ENCODE results near the gene SIL1.
"Not testable (repeated sequence)": the region's sequence is repeated elsewhere in the genome, so short reads cannot be mapped to it uniquely, and the experiment has no call there.

The SIL1 gene

DNA sequence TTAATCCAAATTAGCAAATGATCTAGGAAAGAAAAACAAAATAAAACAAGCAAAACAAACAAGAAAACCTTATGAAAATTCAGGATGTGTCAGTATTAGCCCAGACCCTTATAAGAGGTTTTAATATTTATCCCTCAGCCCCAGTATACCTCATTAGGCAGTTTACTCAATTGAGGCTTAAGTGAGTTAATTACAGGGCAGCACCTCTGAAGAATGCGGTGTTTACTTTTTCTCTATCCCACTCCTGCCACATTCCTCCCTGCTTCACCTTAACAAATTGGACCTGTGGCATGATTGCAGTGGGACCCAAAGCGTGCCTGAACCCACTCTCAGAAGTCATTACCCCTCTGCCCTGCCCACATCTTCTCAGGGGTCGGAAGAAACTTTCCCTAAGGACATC lies 67.1 kb downstream of the SIL1 start:
- no peaks in the 10 kb centered on the region for H3K27me3 ChIP-seq (ENCODE audit: control insufficient read depth, insufficient read depth, low read length)
- H3K4me3 ChIP-seq (ENCODE audit: low read length) = no peak overlapping the region
- no peaks in the 10 kb centered on the region for H3K9me3 ChIP-seq (ENCODE audit: control insufficient read depth, low read length)
- H3K4me1 ChIP-seq (ENCODE audit: control insufficient read depth, insufficient read depth, low read length) = peaks cover 4% of the 10 kb centered on the region
- H3K9ac ChIP-seq (ENCODE audit: low read length) = no peak overlapping the region
- no peaks in the 10 kb centered on the region for H3K36me3 ChIP-seq (ENCODE audit: control insufficient read depth, insufficient read depth, low read length)

- Histone ChIP-seq H3K4me1 (ENCODE audit: control insufficient read depth, insufficient read depth, low read length) (peaks cover 4% of the 10 kb centered on the region), H3K36me3 (ENCODE audit: control insufficient read depth, insufficient read depth, low read length) (no peaks in the 10 kb centered on the region), H3K9me3 (ENCODE audit: control insufficient read depth, low read length) (no peaks in the 10 kb centered on the region), H3K4me3 (ENCODE audit: low read length) (no peak overlapping the region), H3K9ac (ENCODE audit: low read length) (no peak overlapping the region), H3K27me3 (ENCODE audit: control insufficient read depth, insufficient read depth, low read length) (no peaks in the 10 kb centered on the region)
These were observed 68.0 kb downstream of the SIL1 start for GRCh38 chr5:139130214-139130613.

- Histone ChIP-seq H3K9me3 (ENCODE audit: control insufficient read depth, low read length) (no peaks in the 10 kb centered on the region), H3K36me3 (ENCODE audit: control insufficient read depth, insufficient read depth, low read length) (no peaks in the 10 kb centered on the region), H3K9ac (ENCODE audit: low read length) (no peak overlapping the region)
These were observed 71.5 kb downstream of the SIL1 start for GRCh38 chr5:139126711-139127111.

GRCh38 chr5:139125991-139126390 lies 72.2 kb downstream of the SIL1 start:
- H3K4me1 ChIP-seq (ENCODE audit: control insufficient read depth, insufficient read depth, low read length) = no peaks in the 10 kb centered on the region
- H3K9me3 ChIP-seq (ENCODE audit: control insufficient read depth, low read length) = no peaks in the 10 kb centered on the region
- H3K36me3 ChIP-seq (ENCODE audit: control insufficient read depth, insufficient read depth, low read length) = no peaks in the 10 kb centered on the region
- H3K9ac ChIP-seq (ENCODE audit: low read length) = no peak overlapping the region
- no peak overlapping the region for H3K4me3 ChIP-seq (ENCODE audit: low read length)
- no peaks in the 10 kb centered on the region for H3K27me3 ChIP-seq (ENCODE audit: control insufficient read depth, insufficient read depth, low read length)

More at GRCh38 chr5:139126711-139127111, 71.5 kb downstream of the SIL1 start:
- Histone ChIP-seq H3K4me3 (ENCODE audit: low read length) (no peak overlapping the region), H3K27me3 (ENCODE audit: control insufficient read depth, insufficient read depth, low read length) (no peaks in the 10 kb centered on the region), H3K4me1 (ENCODE audit: control insufficient read depth, insufficient read depth, low read length) (peaks cover under 1% of the 10 kb centered on the region)

- no peak overlapping the region for H3K4me3 ChIP-seq (ENCODE audit: low read length)
- no peaks in the 10 kb centered on the region for H3K27me3 ChIP-seq (ENCODE audit: control insufficient read depth, insufficient read depth, low read length)
- no peaks in the 10 kb centered on the region for H3K9me3 ChIP-seq (ENCODE audit: control insufficient read depth, low read length)
- H3K36me3 ChIP-seq (ENCODE audit: control insufficient read depth, insufficient read depth, low read length) = no peaks in the 10 kb centered on the region
- no peaks in the 10 kb centered on the region for H3K4me1 ChIP-seq (ENCODE audit: control insufficient read depth, insufficient read depth, low read length)
- no peak overlapping the region for H3K9ac ChIP-seq (ENCODE audit: low read length)
These were observed 73.2 kb downstream of the SIL1 start for GRCh38 chr5:139124774-139125520.

GRCh38 chr5:139121120-139121519 lies 77.0 kb downstream of the SIL1 start:
- Histone ChIP-seq H3K36me3 (ENCODE audit: control insufficient read depth, insufficient read depth, low read length) (no peaks in the 10 kb centered on the region), H3K4me3 (ENCODE audit: low read length) (no peak overlapping the region), H3K9me3 (ENCODE audit: control insufficient read depth, low read length) (no peaks in the 10 kb centered on the region), H3K4me1 (ENCODE audit: control insufficient read depth, insufficient read depth, low read length) (no peaks in the 10 kb centered on the region), H3K27me3 (ENCODE audit: control insufficient read depth, insufficient read depth, low read length) (no peaks in the 10 kb centered on the region), H3K9ac (ENCODE audit: low read length) (no peak overlapping the region)

GRCh38 chr5:139120521-139120920 lies 77.6 kb downstream of the SIL1 start:
- Histone ChIP-seq H3K4me3 (ENCODE audit: low read length) (no peak overlapping the region), H3K9me3 (ENCODE audit: control insufficient read depth, low read length) (no peaks in the 10 kb centered on the region), H3K4me1 (ENCODE audit: control insufficient read depth, insufficient read depth, low read length) (no peaks in the 10 kb centered on the region), H3K9ac (ENCODE audit: low read length) (no peak overlapping the region), H3K27me3 (ENCODE audit: control insufficient read depth, insufficient read depth, low read length) (no peaks in the 10 kb centered on the region), H3K36me3 (ENCODE audit: control insufficient read depth, insufficient read depth, low read length) (no peaks in the 10 kb centered on the region)

GRCh38 chr5:139118804-139119203 lies 79.4 kb downstream of the SIL1 start:
- Histone ChIP-seq H3K9me3 (ENCODE audit: control insufficient read depth, low read length) (no peaks in the 10 kb centered on the region), H3K36me3 (ENCODE audit: control insufficient read depth, insufficient read depth, low read length) (no peaks in the 10 kb centered on the region), H3K27me3 (ENCODE audit: control insufficient read depth, insufficient read depth, low read length) (no peaks in the 10 kb centered on the region), H3K9ac (ENCODE audit: low read length) (no peak overlapping the region), H3K4me3 (ENCODE audit: low read length) (no peak overlapping the region), H3K4me1 (ENCODE audit: control insufficient read depth, insufficient read depth, low read length) (no peaks in the 10 kb centered on the region)

DNA sequence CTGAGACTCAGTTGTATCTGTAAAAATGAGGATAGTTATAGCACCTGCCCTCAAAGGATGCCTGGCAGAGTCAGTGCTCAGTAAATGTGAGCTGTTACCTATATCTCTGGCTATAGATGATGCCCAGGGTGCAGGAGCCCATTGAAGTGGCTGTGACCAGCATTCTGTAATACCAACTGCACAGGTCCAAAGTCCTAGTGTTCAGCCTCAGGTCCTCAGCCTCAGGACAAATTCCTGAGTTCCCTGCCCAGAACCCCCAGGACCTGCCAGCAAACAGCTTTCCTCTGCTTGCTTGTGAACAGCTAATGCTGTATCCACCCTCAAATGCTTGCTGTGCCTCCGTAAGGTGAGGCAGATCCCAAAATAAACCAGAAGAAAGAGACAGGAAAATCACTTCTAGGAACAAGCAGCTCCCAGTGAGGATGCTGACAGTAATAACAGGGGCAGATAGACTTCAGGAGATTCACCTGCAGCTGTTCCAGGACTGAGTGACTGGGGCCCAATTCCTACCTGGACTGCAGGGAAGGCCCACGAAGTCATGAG lies 80.8 kb downstream of the SIL1 start:
- Histone ChIP-seq H3K4me1 (ENCODE audit: control insufficient read depth, insufficient read depth, low read length) (no peaks in the 10 kb centered on the region), H3K4me3 (ENCODE audit: low read length) (no peak overlapping the region), H3K9ac (ENCODE audit: low read length) (no peak overlapping the region), H3K36me3 (ENCODE audit: control insufficient read depth, insufficient read depth, low read length) (no peaks in the 10 kb centered on the region), H3K27me3 (ENCODE audit: control insufficient read depth, insufficient read depth, low read length) (no peaks in the 10 kb centered on the region), H3K9me3 (ENCODE audit: control insufficient read depth, low read length) (no peaks in the 10 kb centered on the region)

DNA sequence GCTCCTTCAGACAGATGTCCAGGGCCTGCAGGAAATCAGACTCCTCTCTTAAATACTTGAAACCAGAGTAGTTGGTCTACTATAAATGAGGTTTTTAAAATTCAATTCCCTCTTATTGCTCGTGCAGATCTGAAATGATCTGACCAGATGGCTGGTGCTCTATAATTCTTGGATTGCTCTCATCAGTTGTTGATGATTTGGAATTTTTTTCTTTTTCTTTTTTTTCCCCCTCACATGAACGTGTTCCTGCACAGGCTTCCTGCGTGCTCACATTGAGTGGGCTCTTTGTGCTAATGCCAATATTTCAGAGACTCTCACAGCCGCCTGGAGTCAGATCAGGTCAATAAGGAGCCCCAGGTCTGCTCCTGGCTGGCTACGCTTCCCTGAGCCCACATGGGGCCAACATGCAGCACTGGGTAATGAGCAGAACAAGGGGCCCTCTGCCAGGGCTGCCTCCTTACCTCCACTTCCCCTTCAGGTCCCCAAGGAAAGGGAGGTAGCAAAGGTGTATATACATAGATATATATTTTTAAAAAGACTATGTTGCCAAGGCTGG lies 82.0 kb downstream of the SIL1 start:
- H3K9ac ChIP-seq (ENCODE audit: low read length) = no peak overlapping the region
- no peaks in the 10 kb centered on the region for H3K9me3 ChIP-seq (ENCODE audit: control insufficient read depth, low read length)
- H3K4me1 ChIP-seq (ENCODE audit: control insufficient read depth, insufficient read depth, low read length) = no peaks in the 10 kb centered on the region
- H3K4me3 ChIP-seq (ENCODE audit: low read length) = no peak overlapping the region
- H3K27me3 ChIP-seq (ENCODE audit: control insufficient read depth, insufficient read depth, low read length) = no peaks in the 10 kb centered on the region
- H3K36me3 ChIP-seq (ENCODE audit: control insufficient read depth, insufficient read depth, low read length) = no peaks in the 10 kb centered on the region

DNA sequence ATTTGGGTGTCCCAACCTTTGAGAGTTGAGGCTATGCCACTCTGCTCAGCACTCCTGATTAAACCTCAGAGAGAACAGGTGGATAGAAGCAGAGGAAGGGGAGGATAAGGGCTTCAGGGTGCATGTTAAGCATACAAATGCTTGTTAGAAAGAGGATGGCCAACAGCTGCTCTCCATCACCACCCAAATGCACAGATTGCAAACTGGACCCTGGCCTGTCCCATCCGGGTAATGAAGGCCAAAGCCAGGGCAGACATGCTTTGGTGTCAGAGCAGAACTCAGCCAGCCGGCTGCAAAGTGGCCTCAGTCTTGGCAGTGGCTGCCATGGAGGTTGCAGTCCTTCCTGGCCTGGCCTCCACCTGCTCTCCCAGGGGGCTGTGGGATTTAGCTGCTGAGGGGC lies 84.3 kb downstream of the SIL1 start:
- H3K4me3 ChIP-seq (ENCODE audit: low read length) = no peak overlapping the region
- no peaks in the 10 kb centered on the region for H3K4me1 ChIP-seq (ENCODE audit: control insufficient read depth, insufficient read depth, low read length)
- no peak overlapping the region for H3K9ac ChIP-seq (ENCODE audit: low read length)
- no peaks in the 10 kb centered on the region for H3K36me3 ChIP-seq (ENCODE audit: control insufficient read depth, insufficient read depth, low read length)
- no peaks in the 10 kb centered on the region for H3K9me3 ChIP-seq (ENCODE audit: control insufficient read depth, low read length)
- H3K27me3 ChIP-seq (ENCODE audit: control insufficient read depth, insufficient read depth, low read length) = no peaks in the 10 kb centered on the region

- H3K9me3 ChIP-seq (ENCODE audit: control insufficient read depth, low read length); H3K4me1 ChIP-seq (ENCODE audit: control insufficient read depth, insufficient read depth, low read length); H3K4me3 ChIP-seq (ENCODE audit: low read length); H3K27me3 ChIP-seq (ENCODE audit: control insufficient read depth, insufficient read depth, low read length); H3K9ac ChIP-seq (ENCODE audit: low read length); H3K36me3 ChIP-seq (ENCODE audit: control insufficient read depth, insufficient read depth, low read length): not testable (repeated sequence)
These were observed 85.8 kb downstream of the SIL1 start for GRCh38 chr5:139112362-139112761.

Data from mucosa of stomach (tissue), 1 donor.